Measurements from ENCODE around the gene WDFY2. TPM values are rescaled to one million over a fixed set of nuclear protein-coding genes. Genes with fewer than 3 reads are reported as not detected.

The WDFY2 gene
- total and polyA plus RNA-seq, 10 of the 15 experiments (the other 5 are each of a cell fraction or from before 2014, with no cell fraction given): 2.1 to 13.0 (median 8.1) TPM

- TF ChIP-seq ETV6 (conservative IDR thresholded peaks at IDR 0.05 in 1 of 2, IDR thresholded peaks at IDR 0.05 in 1 of 2; ENCODE audit: borderline replicate concordance in 1 of 2, low read depth in 1 of 2): no peak
- 0 out of 2 replicates have a peak, but pooled peaks have one; percentile 26 for TF ChIP-seq TCF12 (IDR thresholded peaks at IDR 0.05; ENCODE audit: low read depth, low read length)
- no peak for TF ChIP-seq ASH2L (IDR thresholded peaks at IDR 0.05; ENCODE audit: borderline replicate concordance, low read depth)
- TF ChIP-seq RFX5 (IDR thresholded peaks at IDR 0.05; ENCODE audit: low read depth, low read length): no peak
- no peak for TF ChIP-seq MLLT1 (IDR thresholded peaks at IDR 0.05)
- TF ChIP-seq IKZF2 (IDR thresholded peaks at IDR 0.05): peak; percentile 78 to 80
- TF ChIP-seq PBX3 (IDR thresholded peaks at IDR 0.05; ENCODE audit: insufficient replicate concordance, low read depth, low read length): no peak
- no peak for TF ChIP-seq ZBTB40 (IDR thresholded peaks at IDR 0.05; ENCODE audit: borderline replicate concordance)
- no peak for TF ChIP-seq E2F8 (IDR thresholded peaks at IDR 0.05; ENCODE audit: low read depth, partially characterized antibody)
- 0 out of 2 replicates have a peak, but pooled peaks have one; percentile 7 for TF ChIP-seq SMC3 (IDR thresholded peaks at IDR 0.05; ENCODE audit: borderline replicate concordance, low read length)
- TF ChIP-seq ZNF24 (IDR thresholded peaks at IDR 0.05): no peak
- TF ChIP-seq ZSCAN29 (IDR thresholded peaks at IDR 0.05): no peak
- no peak for TF ChIP-seq POLR2AphosphoS2 (IDR thresholded peaks at IDR 0.05; ENCODE audit: low read depth, low read length)
- TF ChIP-seq SMARCA5 (IDR thresholded peaks at IDR 0.05): no peak
- no peak for TF ChIP-seq BCL3 (IDR thresholded peaks at IDR 0.05; ENCODE audit: borderline replicate concordance, insufficient read depth, low read depth, low read length, poor library complexity, severe bottlenecking)
- no peak for TF ChIP-seq HDAC6 (IDR thresholded peaks at IDR 0.05; ENCODE audit: unreplicated experiment)
Measured at GRCh38 chr13:51764184-51765141, 180.2 kb downstream of the WDFY2 start (continued).

All from GM12878 (cell line).